GM03348 (cell line): ENCODE results near the gene MRC2.
A peak's percentile ranks its signal among the peaks of the same experiment; 100 is the strongest.

Experiments used
- DNase-seq: peaks from one replicate; pipeline ENCODE4 v3.0.0; 2012; ENCODE audit warnings: low spot score

The MRC2 gene

DNA sequence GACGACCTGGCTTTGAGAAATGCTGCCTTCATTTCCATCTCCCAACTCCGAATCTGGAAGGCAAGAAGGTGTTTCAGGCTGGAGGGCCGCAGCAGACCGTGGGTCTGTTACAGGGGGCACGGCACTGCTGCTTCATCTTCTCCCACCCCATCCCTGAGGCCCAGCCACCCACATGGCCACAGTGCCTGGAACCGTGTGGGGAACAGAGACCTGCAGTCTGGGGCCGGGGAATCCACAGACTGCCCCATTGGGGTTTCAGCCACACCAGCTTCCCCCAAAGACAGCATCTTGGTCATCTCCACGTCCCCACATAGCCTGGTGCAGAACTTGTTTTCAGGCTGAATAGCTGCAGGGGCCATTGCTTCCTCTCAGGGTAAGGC, 74.2 kb downstream of the MRC2 start:
- DNase-seq: no peak

DNA sequence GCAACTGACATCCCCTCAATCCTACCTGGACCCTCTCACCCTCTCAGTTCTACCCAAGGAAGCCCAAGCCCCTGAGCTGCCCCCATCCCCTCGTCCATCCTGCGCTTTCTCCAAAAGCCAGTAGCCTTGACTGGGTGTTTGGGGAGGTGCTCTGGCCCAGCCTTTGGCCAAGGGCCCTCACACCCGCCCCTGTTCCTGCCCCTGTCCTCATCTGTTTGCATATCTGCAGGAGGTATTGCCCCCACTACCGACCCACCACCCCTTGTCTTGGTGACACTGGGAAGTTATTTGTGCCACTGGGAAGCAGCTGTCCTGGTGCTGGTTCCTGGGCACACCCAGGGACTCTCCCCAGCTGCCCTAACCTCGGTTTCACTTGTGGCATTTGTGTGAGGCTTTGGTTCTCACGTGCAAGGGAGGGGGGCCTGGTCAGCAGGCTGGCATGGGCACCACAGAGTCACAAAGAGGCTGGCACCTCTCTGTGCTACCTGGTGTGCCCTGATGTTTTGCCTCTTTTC, 75.3 kb downstream of the MRC2 start:
- DNase-seq: no peak

DNA sequence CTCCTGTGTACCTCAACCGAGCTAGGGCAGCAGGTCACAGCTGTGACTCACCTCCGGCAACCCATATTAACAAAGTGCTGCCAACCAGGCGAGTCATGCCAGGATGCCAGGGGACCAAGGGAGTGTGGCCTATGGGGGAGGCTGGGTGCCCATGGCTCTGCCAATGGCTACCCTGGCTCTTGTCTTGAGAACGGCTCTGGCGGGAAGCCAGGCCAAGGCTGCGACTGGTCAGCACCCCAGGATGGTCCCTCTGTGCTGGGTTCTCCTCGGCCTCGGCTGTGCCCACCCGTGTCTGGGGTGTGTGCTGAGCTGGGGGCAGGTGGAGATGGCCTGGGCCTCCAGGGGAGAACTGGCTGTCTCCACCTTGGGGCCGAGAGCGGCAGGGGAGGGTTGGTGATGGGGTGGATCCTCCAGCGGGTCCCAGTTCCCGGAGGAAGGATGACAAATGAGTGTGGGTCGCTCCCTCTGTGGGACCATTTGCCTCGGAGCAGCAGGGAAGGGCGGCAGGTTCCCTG, 75.8 kb downstream of the MRC2 start:
- peak; percentile 49 for DNase-seq

DNA sequence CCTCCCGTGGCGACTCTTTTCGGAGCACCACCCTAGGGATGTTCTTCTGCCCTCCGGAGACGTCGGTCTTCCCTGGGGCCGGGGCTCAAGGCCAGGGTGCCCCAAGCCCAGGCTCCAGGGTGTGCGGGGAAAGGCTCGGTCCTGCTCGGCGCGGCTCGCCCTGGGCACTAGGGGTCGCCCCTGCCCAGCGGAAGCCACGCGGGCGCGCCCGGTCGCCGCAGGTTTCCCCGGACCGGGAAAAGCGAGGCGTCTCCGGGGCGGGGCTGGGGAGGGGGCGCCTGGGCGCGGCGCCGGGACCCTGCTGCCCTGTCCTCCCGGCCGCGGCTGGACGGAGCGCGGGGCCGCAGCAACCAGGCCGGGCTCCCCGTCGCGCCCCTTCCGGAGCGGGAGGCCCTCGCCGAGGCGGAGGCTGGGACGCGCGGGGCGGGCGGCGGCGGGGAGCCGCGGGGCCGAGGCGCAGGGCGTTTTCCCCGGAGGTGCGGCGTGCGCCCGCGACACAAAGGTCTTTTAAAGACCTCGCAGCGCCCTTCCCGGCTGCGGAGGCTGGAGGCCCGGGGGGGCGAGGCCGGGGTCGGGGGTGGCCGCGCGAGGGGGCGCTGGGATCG, 76.4 kb downstream of the MRC2 start:
- DNase-seq: peak; percentile 93

DNA sequence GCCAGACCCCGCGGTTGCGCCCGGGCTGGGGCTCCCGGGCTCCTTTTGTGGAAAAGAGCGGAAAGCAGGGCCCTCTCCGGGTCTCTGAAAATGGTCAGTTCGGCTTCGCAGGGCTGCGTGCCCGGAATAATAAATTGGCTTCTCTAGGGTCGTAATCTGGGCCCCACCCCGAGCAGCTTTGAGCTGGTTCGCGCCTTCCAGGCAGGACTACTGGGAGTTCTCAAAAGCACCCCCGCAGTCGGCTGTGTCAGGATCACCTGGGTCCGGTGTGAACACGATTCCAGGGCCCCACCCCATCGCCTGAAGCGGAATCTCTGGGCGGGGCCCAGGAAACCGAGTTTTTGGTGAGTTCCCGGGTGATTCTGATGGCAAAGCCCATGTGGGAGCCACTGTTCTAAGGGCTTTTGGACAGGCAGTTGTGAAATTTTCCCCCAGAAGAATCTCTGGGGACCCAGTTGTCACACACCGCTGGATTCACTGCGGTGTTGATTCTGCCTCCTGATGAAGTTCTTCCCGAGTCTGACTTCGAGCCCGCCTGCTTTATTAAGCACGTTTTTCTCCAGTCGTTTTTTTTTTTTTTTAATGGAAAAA, 77.0 kb downstream of the MRC2 start:
- peak; percentile 44 for DNase-seq

DNA sequence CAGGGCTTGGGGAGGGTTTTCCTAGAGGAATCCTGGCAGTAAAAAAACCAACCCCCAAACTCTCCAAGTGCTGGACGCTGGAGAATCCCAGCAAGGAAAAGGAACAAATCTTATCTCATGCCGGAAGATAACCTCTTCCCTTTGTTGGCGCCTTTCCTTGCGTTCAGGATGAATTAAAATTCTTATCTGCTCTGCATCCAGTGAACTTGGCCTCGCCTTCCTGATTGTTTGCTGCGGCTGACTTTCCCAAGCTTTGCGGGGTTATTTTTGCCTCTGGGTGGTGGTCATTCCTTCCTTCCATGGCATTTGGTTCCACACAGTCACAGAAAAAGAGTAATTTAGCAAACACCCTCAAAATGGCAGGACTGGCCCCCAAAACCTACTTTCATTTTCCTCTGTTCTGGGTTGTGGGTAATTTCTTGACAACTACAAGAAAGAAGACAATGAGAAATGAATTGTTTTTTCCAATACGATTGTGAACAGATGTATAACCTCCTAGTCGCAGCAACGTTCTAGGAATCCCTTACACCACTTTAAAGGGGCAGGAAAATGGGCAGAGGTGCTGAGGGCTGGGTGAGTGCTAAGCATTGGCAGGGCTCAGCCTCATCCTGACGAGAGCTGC, 77.8 kb downstream of the MRC2 start:
- no peak for DNase-seq

DNA sequence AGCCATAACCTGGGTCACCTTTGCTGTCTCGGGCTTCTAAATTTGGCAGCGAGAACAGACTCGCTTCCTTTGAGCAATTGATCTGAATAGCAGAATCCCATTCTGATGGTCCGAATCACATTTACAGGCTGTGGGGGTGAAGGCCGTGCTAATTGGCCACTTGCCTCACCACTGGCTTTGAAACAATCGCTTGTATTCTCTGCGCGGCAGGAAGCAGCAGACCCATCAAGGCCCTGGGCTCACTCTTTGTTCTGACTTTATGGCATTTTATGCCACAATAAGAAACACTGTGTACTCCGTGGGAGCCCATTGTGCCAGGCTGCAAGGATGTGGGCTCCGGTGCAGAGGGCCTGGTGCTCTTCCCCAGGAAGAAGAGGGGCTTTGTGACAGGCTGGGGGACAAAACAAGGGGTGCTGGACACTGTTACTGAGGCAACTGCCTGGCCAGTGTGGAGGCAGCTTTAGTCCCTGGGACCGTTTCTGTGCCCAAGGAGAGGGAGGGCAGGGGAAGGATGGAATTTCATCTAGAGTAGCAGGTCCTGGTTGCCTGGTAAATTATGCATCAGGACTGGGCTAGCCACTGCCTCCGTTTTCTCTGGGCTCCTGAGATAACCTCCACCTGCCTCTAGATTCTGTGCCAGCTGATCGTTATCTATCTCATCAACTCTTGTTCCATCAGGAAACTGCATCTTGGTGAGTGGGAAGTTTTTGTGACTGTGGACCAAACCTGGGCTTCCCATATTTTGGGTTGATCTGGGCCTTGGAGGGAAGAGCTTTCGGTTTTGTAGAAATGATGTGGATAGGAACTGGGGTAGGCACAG, 78.5 kb downstream of the MRC2 start:
- no peak for DNase-seq

DNA sequence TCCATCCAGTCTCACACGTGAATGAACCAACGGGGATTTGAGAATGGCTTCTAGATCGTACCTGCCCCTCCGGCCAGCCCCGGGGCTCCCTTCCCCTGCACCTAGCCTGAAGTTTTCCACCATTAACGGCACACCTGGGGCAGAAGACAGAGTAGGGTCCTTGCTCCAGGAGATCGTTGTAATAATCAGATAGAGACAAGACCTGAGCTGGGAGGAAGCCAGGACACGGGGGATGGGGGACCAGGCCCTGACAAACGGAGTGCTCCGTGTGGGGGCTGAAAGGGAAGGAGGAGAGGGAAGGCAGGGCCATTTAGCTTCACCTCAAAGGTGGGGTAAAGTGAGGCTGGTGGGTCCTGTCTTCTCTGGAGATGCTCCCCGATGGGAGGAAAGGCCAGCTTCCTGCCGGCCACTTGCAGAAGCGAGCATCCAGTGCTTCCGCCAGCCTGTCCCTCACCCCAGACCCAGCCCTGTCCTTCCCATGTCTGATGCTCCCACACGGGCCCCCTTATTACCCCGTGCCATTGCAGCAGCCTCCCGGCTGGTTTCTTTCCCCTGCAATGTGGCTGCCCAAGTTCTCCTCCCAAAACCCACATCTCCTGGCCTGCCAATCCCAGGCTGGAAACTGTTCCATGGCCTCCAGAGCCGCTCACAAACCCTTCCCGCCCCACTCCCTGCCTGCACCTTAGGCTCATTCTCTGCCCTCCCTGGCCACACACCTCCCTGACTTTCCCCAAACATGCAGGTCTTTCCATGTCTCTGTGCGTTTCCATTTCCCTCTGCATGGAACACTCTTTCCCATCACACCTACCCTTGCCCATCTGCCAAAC, 79.3 kb downstream of the MRC2 start:
- DNase-seq: no peak

DNA sequence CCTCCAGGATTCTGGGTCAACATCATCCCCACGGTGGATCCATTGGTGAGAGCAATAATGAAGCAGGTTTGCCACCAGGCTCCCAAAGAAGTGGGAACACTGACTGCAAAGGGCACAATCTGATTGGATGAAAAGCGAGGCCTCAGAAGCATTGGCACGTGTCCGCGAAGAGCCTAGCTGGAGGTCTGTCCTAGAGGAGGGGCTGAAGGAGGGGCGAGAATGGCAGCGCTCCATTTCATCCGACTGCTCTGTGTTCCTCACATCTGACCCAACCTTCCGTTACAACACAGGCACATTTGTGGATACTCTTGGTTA, 79.9 kb downstream of the MRC2 start:
- no peak for DNase-seq

DNA sequence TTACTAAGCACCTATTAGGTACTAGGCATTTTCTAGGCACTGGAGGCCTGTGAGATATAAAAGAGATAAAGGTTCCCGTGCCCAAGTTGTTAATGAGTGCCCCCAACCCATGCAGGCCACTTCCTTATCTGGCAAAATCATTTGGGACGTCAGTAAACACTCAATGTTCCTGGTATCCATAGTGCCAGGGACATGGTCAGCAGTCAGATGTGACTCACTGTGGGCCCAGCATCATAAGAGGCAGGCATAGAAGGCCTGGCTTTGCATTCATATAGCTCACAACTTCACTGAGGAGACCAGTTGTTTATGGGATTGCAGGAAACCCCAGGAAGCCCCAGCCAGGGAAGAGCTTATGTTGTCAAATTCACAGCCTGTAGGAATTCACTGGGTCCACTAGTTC, 81.1 kb downstream of the MRC2 start:
- no peak for DNase-seq

DNA sequence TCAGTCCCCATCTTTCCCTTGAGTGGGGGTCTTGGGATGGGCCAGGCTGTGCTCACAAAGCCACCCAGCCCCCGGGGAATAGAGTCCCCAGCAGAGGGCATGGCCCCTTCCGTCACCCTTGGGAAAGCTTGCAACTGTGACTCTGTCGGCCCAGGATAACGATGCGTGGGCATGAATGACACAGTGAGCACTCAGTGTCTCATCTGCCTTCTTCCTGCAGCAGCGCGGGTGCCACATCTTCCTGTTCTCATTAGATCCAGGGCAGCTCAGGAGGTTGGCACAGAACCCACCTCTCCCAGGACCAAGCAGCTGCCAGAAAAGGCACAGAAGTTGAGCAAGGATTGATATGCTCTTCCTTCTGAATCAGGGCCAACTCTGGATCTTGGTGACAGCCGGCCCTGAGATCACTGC, 84.7 kb downstream of the MRC2 start:
- no peak for DNase-seq

DNA sequence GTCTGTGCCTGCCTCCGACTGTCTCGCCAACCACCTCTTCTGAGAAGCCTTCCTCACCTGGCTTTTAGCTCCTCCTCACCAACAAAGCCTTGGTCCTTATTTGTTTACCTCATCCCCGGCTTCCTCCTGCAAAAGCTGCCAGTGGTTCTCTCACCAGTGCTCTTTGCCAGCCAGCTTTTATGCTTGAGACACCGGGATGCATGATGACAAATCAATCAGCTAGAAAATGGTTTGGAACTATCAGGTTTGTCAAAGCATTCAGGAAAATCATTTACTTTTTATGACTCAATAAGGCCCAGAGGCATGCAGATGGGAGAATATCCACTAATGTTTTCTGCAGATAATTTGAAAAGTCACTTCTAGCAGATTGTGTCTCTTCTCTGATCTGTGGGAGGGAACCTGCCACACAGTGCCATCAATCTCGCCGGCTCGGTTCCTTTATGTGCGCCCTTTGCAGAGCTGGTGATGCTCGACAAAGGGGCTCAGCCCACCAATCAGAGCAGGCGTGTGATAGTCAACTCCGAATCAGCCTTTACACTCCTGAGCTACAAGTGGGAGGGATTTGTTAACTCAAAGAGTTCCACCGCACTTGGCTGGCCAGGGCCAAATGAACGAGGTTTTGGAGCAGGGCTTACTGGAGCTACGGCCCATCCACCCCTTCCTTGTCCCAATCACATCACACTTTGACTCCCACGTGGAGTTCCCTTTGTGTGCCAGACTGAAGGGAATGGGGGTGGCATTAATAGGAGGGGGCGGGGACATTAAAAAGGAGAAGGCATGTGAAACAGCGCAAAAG, 85.8 kb downstream of the MRC2 start:
- no peak for DNase-seq

DNA sequence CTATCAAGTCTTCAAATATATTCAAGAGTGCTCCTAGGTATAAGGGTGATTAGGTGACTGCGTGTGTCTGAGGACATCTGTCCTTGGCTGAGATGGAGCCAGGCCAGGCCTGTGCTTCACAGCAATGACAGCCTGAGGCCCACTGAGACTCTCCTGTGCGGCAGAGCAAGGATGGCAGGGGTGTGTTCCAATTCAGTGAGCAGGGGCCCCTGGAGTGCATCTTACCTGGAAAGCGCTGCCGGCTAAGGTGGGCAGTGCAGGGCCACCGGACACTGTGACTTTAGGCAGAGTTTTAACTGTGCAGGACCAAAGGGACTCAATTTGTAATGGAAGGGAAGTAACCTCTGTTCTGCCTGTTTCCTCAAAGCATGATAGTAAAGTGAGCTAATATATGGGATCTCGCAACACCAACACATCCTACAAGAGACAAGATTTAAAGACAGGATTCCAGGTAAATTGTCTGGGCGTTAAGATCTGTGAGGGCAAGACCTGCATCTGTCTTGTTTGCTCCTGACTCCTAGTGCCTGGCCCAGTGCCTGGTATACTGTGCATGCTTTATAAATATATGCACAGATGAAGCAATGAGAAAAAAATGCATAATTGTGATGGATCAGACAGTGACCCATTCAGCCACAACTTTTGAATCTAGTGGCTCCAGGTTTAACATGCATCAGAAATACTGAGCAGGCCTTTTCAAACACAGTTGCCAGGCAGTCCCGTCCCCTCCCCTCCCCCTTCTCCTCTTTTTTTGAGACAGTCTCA, 86.7 kb downstream of the MRC2 start:
- peak; percentile 40 for DNase-seq

DNA sequence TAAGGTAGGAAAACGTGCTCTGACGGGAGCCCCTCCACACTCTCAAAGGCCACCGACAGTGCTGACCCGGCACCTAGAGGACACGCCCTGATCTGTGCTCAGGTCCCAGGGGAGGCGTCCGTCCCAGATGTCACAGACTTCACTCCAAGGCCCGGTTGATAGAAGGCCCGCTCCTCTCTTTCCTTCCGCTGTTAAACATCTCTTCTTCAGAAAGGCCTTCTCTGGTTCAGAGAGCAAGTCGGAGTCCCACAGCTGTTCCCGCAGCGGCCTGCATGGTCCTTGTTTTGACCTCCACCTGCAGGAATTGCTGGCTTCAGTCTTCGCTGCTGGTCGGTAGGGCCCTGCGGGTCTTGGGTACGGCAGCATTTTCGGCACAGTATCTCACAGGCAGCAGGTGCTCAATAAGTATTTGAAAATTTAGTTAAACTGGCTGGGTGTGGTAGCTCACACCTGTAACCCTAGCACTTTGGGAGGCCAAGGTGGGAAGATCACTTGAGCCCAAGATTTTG, 88.5 kb downstream of the MRC2 start:
- DNase-seq: no peak

DNA sequence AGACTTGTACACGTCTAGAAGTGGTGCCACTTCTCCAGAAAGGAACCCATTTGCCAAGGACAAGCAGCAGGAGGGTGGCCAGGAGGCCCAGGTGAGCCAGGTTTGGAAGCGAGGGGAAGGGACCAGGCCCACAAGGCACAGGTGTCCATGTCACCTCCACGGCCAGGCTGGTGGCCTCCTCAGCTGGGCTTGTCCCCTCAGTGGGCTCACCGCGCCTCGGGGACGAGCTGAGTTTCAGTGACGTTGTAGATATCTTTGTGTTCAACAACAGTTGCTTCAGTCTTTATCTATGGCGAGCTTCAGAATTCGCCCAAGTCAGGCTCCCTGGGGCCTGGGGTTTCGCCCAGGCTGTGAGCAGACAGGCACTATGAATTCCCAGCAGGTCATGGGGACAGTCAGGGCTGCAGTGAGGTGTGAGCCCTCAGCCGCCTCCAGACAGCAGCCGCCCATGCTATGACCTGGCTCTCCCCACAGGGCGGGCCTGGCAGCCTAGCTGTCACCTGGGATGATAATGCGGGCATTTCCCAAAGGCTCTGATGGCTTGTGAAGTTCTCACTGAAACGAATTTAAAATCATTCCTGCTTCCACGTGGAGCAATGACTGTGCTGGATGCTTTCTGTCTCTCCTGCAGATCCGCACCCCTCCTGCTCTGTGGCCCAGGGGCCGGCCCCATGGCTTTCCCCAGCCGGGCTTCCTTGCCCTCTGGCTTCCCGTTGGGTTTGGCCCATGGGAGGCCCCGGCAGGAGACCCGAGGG, 89.5 kb downstream of the MRC2 start:
- no peak for DNase-seq

DNA sequence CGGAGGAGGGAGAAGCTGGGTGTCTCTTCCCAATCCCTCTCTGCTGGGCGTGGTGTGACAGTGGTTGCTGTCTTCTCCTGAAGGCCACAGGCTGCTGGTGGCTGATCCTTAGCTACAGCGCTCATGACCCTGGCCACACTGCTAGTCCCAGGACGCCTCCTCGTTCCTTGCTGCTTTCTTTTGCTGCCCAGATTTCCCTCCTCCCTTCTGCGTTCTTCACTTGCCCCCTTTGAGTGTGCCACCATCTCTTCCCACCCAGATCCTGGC, 90.1 kb downstream of the MRC2 start:
- no peak for DNase-seq

DNA sequence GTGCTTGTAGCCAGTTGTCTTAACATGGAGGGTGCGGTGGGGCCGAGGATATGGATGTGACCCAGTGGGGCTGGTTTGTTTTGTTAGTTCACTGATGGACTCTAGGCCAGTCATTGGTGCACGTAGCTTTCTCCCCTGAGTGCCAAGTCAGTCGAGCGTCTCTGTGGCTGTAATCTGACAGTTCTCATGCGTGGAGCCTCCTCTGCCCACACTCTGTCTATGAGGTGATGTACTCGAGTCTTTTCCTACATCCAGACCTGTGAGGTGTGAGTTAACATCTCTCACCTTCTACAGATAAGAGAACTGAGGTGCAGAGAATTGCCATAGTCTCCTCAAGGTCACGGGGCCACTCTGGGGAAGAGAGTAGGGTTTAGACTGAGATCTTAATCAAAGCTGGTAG, 90.4 kb downstream of the MRC2 start:
- DNase-seq: no peak

DNA sequence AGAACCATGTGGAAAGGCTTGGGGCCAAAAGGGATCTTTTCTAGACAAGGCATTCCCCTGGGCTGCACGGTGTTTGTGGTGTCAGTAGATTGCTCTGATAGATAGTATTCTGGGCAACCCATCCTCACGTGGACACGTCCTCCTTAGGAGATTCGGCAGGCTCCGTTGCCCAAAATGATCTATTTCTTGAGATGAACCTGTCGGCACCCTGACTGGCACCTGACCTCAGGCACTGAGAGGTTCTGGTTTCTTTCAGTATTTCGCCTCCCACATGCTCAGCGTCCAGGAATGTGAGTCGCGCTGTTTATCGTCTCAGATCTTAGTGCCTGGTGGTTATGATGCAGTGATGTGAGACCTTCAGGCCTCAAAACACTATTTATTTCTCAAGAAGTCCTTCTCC, 91.0 kb downstream of the MRC2 start:
- DNase-seq: peak; percentile 45

DNA sequence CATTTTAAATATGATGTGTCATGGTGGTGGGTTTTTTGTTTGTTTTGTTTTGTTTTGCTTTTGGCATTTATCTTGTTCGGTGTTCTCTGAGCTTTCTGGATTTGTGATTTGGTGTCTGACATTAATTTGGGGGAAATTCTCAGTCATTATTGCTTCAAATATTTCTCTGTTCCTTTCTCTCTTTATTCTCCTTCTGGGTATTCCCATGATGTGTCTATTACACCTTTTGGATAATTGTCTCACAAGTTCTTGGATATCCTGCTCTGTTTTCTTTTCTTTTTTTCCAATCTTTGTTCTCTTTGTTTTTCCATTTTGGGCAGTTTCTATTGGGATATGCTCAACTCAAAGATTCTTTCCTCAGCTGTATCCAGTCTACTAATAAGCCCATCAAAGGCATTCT, 92.1 kb downstream of the MRC2 start:
- DNase-seq: no peak
